ENCODE results near the gene TACC3.

Gene TACC3

GRCh38 chr4:1762264-1763010 lies 41.1 kb downstream of the TACC3 start:
- no peak for DNase-seq

GRCh38 chr4:1763070-1763549 lies 41.8 kb downstream of the TACC3 start:
- no peak for DNase-seq

- no peak for DNase-seq
Observed at GRCh38 chr4:1763550-1764080, 42.3 kb downstream of the TACC3 start.

- DNase-seq: no peak
Observed at GRCh38 chr4:1764670-1765069, 43.3 kb downstream of the TACC3 start.

GRCh38 chr4:1765409-1766072 lies 44.2 kb downstream of the TACC3 start:
- DNase-seq: peak; percentile 39

- DNase-seq: no peak
Observed at GRCh38 chr4:1766106-1767060, 45.1 kb downstream of the TACC3 start.

GRCh38 chr4:1767061-1767769 lies 45.9 kb downstream of the TACC3 start:
- DNase-seq: no peak

- DNase-seq: no peak
Observed at GRCh38 chr4:1767770-1768366, 46.5 kb downstream of the TACC3 start.

- no peak for DNase-seq
Observed at GRCh38 chr4:1768367-1769034, 47.2 kb downstream of the TACC3 start.

GRCh38 chr4:1769692-1770091 lies 48.4 kb downstream of the TACC3 start:
- DNase-seq: no peak

- DNase-seq: no peak
Observed at GRCh38 chr4:1770245-1770644, 48.9 kb downstream of the TACC3 start.

- DNase-seq: no peak
Observed at GRCh38 chr4:1770791-1771231, 49.5 kb downstream of the TACC3 start.

- no peak for DNase-seq
Observed at GRCh38 chr4:1771555-1772305, 50.4 kb downstream of the TACC3 start.

GRCh38 chr4:1772853-1773538 lies 51.7 kb downstream of the TACC3 start:
- DNase-seq: no peak

GRCh38 chr4:1773754-1774153 lies 52.4 kb downstream of the TACC3 start:
- DNase-seq: no peak

- peak; percentile 61 for DNase-seq
Observed at GRCh38 chr4:1775731-1776500, 54.6 kb downstream of the TACC3 start.

GRCh38 chr4:1776521-1777161 lies 55.3 kb downstream of the TACC3 start:
- no peak for DNase-seq
